ENCODE data around the gene SLC6A20.

The SLC6A20 gene

DNA sequence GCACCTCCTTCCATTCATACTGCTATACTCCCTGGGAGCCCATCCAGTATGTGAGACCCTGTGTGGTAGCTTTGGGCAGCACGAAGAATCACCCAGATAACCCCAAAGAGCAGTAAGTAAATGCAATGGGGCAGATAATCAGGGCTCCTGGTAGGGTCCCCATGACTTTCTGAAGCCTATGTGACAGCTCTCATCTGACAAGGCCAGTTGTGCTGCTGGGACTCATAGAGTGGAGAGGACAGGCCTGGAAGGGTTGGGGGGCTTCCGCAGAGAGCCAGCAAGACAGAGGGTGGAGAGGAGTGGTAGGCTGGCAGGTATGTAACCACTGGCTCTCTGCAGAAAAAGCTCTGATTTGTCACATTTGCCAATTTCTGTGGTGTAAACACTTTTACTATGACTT, 3.2 kb upstream of the SLC6A20 start:
- DNase-seq, result no peak

DNA sequence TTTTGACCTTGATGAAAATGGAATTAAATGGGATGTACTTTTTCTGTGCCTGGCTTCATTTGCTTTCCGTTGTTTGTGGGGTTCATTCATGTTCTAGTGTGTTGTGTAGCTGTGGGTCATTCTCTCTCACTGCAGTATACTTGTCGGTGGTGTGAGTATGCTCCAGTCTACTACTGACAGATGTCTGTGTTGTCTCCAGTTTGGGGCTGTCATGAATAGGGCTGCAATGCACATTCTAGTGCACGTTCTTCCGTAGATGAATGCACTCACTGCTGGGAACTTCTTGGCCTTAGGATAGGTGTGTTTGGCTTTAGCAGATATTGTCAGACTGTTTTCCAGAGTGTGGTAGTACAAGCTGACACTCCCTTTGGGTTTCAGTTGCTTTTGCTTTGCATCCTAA, 1.7 kb upstream of the SLC6A20 start:
- DNase-seq, result no peak

DNA sequence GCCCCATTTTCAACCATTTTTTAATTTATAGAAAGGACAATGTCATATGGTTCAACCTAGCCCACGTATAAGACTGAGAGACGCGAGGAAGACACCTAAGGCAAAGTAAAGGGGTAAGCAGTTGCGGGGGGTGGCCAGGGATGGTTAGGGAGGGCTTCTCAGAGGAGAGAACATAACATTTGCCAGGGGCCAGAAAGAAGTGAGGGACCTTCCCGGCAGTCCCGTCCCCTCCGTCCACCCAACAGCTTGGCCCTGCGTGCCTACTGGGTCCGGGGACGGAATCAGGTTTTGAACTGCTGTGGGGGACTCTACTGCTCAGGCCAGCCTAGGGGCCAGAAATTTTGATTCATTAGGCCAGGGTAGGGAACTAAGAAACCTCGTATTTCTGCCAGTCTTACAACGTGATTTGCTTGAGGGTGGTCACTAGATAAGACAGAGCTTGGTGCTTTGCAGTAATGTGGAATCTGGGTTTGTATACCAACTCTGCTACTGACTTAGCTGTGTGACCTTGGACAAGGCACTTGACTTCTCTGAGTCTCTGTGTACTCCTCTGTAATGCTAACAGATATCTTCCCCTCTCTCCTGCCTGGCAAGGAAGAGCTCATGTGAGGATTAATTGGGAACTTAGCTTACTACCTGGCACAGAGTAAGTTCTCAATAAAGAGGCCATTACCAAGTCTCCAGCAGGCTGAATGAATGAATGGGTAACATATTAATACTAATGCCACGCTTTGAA, 734 bp upstream of the SLC6A20 start:
- no peak for DNase-seq

DNA sequence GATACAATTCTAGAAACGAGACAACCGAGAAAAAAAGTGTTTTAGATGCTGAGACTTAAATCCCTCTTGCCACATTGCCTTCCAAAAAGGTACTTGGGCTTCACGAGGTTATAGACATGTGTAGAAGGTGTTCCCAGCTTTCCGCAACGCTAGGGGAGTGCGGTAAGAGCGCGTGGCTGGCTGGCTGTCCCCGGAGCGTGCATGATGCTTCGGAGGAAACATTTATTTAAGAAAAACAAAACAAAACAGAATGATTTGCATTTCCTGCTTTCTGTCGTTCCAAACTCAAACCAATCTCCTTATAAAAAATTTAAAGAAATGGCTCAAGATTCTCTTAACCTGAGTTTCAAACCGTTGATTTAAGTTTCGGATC, 841 bp downstream of the SLC6A20 start:
- DNase-seq, result no peak

DNA sequence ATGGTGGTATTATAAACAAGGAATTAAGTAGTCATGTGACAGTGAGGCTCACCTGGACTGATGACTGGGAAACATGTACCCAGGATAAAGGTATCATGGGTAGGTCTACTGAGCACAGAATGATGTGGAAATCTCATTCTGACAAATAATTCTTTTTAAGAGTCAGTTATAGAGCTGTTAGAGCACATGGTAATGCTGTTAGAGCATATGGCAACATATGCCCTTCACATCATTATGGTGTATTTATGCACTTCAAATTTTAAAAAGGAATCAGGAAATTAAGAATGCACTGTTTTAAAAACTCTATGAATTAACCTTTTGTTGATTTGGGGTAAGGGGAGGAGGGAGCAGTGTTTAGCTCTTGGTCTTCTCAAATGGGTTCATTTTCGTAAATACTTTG, 1.7 kb downstream of the SLC6A20 start:
- no peak for DNase-seq

DNA sequence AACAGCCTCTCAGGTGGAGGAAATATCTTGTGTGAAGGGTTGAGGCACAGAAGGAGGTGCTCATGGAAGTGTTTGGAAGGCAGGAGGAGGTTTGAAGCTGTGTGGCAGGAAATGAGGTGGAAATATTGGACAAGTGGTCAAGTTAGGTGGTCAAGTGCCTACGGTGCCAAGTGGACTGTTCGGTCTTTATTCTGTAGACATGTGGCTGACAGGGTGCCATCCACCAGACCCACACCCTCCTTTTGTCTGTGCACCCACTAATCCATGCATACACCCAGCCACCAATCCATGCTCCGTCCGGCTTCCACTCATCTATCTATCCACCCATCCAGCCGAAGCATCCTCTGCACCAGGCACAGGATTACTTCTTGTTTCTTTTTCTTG, 2.2 kb downstream of the SLC6A20 start:
- DNase-seq, result no peak

DNA sequence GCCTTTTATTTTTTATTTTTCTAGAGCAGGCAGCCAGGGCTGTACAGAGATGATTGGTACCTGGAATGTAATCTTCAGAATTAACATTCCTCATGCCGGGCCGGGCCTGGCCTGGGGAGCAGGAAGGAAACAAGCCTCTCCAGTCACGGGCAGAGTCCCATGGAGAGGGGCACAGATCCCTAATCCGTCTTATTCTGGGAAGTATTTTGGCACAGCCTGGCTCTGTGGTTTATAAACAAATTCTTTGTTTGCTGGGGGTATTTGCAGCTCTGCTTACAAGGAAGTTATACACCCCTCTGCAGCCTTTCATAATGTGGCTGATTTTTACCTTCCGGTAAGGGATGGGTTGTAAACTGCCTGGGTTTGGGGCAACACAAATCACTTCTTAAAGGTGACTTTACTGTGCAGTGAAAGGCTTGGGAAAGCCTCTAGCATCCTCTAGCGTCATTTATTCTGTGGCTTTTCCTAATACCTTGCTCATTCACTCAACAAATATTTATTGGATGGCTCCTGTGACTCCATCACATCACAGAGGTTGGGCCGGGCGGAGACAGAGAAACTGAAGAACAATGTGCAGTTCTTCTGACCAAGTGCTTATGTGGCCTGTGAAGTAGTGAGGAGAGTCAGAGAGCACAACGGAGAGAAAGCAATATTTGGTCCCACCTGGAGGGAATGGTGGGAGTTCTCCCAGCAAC, 2.7 kb downstream of the SLC6A20 start:
- DNase-seq, result no peak

DNA sequence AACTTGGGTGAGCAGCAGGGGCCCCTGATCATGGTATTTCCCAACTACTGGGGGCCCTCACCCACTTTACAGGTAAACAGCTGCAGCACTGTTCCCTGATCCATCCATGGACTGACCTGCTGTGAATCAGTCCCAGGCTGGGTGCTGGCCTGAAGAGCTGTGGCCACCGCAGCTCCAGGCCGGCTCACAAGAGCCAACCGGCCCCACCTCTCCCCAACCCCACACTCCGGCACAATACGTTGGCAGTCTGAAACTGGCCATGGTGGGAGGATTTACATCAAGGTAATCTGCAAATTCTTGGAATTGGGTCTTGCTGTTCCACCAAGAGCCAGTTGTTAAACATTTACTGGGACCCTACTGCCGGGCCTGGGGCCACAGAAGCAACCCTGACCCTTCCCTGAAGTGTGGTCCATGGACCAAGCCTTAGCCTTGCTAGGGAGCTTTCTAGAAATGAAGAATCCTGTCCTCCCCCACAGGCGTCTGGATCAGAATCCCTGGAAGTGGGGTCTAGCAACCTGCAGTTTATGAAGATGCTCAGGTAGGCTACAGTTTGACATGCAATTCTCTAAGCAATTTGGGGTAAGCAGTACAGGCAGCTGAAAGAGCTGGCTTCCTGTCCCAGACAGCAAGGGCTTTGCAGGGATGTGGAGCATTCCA, 3.7 kb downstream of the SLC6A20 start:
- no peak for DNase-seq

DNA sequence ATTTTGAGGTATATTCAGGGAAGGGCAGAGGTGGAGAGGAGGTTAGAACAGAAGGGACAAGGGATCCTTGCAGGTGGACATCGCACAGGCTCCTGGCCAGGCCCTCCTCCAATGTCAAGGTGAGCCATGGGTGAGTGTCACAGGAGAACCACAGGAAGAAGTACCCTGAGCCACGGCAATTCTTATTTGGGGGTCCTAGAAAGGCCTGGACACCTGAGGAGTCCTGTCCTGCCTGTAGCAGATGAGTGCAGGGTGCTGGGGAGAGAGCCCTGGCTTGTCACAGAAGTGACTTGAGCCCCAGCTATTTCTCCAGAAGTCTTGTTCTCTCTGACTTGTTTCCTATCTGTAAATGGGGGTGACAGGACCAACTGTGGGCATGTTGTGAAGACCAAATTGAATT, 4.3 kb downstream of the SLC6A20 start:
- DNase-seq, result no peak

DNA sequence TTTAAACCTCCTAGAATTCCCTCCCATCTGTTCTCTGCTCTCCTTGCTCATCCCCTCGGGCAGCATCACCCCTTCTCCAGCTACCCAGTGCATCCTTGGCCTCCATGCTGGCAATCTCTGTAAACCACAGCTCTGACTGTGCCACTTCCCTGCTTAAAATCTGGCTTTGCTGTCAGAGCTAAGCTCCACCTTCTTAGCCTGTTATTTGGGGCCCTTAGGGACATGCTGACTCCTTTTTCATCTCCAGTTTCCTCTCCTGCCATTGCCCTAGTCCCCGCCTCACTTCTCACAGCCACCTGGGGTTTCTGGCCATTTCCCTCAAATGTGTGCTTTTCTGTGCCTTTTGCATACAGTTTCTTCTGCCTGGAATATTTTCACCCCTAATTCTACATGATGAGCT, 5.7 kb downstream of the SLC6A20 start:
- DNase-seq, result no peak

DNA sequence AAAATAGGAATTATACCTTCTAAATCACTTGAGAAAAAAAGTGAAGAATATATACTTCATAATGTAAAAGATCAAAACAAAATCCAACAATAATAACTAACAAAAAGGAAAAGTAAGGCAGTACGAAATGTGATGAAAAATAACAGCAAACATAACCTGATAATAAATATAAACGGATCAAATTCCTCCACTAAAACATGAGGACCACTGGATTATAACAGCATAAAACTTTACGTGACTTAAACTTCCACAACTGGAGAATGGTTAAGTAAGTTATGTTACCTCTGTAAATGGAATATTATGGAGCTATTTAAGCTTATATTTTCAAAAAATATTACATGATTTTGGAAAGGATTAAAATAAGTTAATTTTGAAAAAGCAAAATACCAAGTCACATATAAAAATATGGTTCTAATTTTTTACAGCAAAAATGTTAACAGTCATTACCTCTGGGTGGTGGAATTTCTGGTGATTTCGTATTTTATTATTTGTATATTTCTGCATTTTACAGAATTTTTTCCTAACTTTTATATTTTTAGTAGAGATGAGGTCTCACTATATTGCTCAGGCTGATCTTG, 7.0 kb downstream of the SLC6A20 start:
- DNase-seq, result no peak

DNA sequence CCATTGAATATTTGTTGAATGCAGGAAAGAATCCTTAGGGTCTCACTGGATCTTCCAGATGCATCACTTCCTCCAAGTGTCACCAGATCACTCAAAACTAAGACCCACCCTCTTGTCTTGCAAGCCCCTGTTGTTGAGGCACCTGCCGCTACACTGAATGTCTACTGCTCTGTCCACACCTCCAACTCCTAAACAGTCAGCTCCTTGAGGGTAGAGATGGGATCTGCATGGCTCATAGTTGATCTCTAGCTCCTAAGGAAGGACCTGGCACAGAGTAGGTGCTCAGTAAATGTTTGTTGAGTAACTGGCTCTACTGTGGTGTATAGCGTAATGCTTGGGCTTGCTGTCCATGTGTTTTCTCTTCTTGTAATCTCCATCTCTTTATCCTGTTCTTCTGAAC, 8.8 kb downstream of the SLC6A20 start:
- DNase-seq, result no peak

DNA sequence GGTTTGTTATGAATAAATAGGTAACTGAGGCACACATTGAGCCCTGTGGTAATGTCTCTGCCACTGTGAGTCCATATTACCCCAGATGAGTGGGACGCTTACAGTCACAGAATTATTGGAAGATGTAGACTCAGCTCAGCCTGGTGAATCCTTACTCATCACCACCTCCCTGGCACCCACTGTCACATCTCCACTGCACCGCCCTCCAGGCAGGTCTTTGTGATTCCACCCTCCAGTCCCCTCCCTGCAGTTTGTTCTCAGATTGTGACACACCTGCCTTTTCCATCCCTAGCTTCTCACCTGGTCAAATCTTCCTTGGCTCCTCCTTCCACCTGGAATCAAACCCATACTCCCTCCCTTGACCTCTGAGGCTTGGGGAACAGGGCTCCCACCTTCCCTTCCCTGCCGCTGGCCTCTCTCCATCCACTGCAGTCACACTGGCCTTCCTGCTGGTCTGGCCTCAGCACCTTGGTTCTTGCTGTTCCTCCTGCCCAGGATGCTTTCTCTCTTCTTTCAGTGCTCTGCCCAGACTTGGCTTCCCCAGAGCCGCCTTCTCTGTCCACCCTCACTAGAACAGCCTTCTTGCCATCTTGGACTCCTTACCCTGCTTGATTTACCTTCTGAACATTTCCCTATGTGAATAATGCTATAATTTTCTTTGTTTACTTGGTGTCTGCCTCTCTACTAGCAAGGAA, 9.4 kb downstream of the SLC6A20 start:
- no peak for DNase-seq

DNA sequence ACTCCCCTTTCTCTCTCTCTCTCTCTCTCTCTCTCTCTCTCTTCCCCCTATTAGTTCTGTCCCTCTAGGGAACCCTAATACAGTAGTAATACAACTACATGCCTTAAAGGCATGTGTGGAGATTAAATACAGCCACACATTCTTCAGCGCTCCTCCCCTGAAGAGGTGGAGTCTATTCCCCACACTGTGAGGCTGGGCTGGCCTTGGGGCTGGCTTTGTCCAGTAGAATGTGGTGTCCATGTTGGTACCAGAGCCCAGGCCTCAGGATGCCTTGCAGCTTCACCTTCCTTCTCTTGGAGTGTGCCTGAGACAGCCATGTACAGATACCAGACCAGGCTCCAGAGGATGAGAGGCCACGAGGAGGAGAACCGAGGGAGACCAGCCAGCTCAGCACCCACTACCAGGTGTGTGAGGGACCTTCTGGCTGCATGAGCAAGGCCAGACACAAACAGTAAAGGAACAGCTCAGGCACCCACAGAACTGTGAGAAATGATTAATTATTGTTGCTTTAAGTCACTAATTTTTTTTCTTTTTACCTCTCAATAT, 10.7 kb downstream of the SLC6A20 start:
- no peak for DNase-seq

DNA sequence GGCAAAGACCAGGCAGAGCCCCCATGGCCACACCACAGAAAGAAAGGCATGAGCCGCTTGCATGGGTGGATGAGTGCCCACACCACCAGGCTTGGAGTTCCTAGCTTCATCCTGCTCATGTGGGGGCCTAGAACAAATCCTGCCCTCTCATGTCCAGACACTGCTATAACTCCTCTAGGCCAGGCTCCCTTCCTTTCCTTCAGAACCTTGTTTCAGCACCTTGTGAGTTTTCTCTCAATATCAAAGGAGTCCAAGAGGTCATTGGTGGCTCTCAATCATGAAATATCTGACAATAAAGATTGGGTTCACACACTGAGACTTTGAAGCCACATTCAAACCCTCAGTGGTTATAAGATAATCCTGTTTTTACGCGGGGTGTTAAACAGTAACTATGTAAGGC, 12.7 kb downstream of the SLC6A20 start:
- no peak for DNase-seq

DNA sequence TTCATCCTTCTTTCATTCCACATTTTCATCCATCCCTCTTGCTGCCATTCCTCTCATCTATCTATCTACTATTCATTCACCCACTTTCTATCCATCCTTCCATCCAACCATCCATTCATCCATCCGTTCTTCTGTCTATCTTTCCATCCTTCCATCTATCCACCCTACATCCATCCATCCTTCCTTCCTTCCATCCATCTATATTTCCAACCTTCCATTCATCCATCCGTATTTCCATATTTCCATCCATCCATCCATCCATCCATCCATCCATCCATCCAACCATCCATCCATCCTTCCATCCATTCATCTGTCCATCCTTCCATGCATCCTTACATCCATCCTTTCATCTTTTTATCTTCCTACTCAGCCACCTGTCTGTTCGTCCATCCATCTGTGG, 14.0 kb downstream of the SLC6A20 start:
- no peak for DNase-seq

DNA sequence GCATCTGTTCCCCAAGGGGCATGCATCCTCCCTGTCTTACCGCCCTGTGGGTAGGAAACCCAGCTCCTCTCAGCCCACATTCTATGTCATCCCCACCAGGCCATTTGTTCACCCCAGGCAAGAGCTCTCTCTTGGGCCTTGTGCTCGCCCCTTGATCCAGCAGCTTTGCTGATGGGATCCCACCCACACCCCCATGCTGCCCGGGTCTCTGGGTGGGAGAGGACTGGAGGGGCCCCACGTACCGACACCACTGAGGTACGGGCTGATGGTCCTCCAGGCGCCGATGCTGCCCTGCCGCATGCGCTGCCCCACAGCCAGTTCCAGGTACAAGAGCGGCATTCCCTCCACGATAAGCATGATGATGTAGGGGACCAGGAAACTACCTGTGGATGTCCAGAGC, 14.5 kb downstream of the SLC6A20 start:
- DNase-seq, result no peak

DNA sequence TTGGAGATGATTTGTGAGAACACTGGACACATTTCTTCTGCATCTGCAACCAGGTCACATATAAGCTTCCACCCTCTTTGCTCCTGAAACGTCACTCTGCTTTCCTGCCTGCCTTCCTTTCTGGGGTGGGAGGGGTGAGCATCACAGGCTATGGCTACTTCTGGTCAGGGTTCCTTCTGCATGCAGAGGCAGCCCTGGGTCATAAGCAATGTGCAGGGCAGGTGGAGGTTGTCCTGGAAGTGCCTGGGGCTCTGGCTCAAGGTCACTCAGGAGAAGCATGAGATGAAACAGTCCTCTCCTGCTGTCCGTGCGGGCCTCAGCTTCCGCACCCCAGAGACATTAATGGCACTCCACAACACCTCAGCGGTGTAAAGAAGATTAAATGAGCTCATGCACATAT, 15.1 kb downstream of the SLC6A20 start:
- no peak for DNase-seq

DNA sequence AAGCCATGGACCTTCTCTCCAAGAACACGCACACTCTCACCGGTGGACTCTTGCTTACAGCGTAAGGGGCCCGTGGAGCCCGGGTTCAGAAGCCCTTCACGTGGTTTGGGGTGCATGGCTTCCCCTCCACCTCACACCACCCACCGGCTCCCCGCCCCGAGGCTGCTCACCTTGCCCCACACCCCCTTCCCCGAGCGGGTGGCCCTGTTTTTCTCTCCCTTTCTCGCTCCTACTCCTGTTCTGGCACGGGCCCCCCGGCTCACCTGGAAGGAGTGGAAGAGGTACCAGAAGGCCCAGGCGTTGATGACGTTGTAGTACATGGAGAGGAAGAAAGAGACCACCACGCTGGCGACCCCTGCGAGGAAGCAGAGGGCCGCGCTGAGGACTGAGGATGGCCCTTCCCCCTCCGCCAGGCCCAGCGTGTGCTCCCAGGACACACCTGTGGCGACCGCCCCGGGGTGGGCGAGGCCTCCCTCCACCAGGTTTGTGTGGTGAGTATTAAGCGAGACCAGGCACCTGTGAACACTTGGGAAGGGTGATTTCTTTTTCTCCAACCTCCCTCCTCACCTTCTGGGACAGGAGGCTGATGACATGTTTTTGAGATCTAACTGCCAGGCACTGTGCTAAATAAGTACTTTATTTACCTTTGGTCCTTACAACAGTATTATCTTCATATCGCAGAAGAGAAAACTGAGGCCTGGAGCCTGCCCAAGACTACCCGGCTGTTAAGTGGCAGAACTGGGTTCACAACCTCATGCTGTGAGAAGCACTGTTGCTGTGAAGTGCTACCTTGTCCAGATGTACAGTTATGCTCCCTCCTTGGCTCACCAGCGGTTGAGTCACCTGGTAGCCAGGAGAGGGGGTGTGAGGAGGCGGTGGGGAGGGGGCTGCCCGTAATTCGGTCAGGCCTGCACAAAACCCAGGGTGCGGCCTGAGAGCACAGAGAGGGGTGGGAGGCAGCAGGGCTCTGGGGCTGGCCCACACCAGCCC, 16.3 kb downstream of the SLC6A20 start:
- DNase-seq, result no peak

DNA sequence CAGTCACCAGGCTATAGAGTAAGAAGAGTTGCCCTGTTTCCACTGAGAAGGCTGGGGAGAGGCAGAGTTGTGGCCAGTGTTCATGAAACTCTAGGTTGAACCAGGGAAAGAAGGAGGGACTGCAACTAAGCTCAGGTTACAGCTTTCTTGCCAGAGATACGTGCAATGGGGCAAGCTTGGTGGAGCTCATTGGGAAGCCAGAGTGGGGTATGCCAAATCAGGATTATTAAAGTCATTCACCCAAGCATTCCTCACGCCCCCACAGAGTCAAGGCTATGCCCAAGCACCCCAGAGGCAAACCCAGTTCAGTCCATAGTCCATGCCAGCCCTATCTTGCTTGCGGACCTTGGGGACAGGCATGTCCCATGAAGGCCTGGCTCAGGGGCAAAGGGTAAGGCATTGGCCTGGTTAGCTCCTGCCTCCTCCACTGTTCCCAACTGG, 17.6 kb downstream of the SLC6A20 start:
- DNase-seq, result no peak

DNA sequence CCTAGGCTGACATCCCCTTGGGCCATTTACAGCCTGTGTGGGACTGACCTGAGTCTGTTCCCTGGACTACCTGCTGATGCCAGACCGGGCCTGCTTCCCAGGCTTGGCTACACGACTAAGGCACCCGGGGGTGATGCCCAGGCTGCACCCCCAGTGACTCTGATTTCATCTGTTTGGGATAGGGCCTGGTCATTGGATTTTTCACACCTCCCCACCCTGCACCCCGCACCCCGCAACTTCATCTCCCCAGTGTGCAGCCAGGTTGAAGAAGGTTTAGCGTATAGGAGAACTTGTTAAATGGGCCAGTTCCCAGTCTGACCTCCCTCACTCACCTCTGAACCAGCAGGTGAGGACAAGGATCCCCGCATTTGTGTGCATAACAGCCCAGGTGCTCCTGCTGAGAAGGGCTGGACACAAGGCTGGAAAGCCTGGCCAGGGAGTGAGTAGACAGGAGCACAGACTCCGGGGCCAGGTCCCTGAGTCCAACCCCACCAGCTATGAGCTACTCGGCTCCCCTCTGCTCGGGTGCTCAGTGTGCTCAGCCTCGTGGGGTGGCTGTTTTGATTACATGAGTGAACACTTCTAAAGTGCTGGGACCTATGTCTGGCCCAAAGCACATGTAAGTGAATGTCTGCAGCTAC, 18.5 kb downstream of the SLC6A20 start:
- no peak for DNase-seq

All from activated CD4-positive, alpha-beta T cell treated with anti-CD3 and anti-CD28 coated beads, Interleukin-10, Interleukin-2, amounts not matched to agents 100 ng/mL and 50 ng/mL, durations not matched to agents 16 hours and 8 hours (primary cell).